ENCODE measurements around the gene NUP88.

DNA sequence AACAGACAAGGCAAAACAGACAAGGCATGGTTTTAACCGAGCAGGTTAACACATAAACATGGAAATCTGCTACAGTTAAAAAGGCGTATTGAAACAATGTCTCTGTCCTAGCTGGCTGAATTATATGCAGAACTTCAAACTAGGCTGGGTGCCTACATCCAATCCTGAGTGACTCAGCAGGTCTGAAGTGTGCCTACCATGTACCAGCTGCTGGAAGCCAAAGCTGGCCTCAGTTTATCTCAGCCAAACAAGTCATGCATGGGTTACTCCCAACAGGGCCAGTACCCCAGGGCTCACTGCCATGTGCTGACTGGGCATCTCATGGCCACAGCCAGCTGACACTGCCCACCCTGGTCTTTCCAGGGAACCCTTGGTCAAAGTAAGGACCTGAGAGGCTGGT lies 15.5 kb upstream of the NUP88 start:
- no peak for TF ChIP-seq CTCF (conservative IDR thresholded peaks at IDR 0.05 in 1 of 2, IDR thresholded peaks at IDR 0.05 in 1 of 2; ENCODE audit: low read depth in 1 of 2, low read length in 2 of 2)
- TF ChIP-seq EZH2 (IDR thresholded peaks at IDR 0.05; ENCODE audit: low read length, missing control alignments): no peak

Measured in fibroblast of lung (primary cell).